Measurements from ENCODE around the gene PCIF1.
"Not testable (repeated sequence)": the region's sequence is repeated elsewhere in the genome, so short reads cannot be mapped to it uniquely, and the experiment has no call there.

The PCIF1 gene

GRCh38 chr20:45924391-45925261 is 9.9 kb upstream of the PCIF1 start:
- peak; percentile 61 for DNase-seq

GRCh38 chr20:45925821-45926506 is 8.5 kb upstream of the PCIF1 start:
- no peak for DNase-seq

GRCh38 chr20:45926731-45927070 is 7.8 kb upstream of the PCIF1 start:
- DNase-seq, result no peak

GRCh38 chr20:45927071-45927878 is 7.2 kb upstream of the PCIF1 start:
- DNase-seq, result no peak

GRCh38 chr20:45931680-45932079 is 2.8 kb upstream of the PCIF1 start:
- not testable (repeated sequence) for DNase-seq

GRCh38 chr20:45933266-45934045 is 1.0 kb upstream of the PCIF1 start:
- peak; percentile 81 for DNase-seq

- DNase-seq, result peak; percentile 88
Observed at GRCh38 chr20:45934046-45934585, 367 bp upstream of the PCIF1 start.

- DNase-seq, result no peak
Observed at GRCh38 chr20:45935416-45936046, 1.0 kb downstream of the PCIF1 start.

GRCh38 chr20:45937765-45938164 is 3.3 kb downstream of the PCIF1 start:
- DNase-seq, result no peak

- no peak for DNase-seq
Observed at GRCh38 chr20:45938727-45939438, 4.4 kb downstream of the PCIF1 start.

- DNase-seq, result no peak
Observed at GRCh38 chr20:45940053-45940452, 5.6 kb downstream of the PCIF1 start.

- no peak for DNase-seq
Observed at GRCh38 chr20:45940469-45940868, 6.0 kb downstream of the PCIF1 start.

- DNase-seq, result no peak
Observed at GRCh38 chr20:45943613-45944012, 9.1 kb downstream of the PCIF1 start.

- no peak for DNase-seq
Observed at GRCh38 chr20:45944151-45944964, 9.9 kb downstream of the PCIF1 start.

GRCh38 chr20:45944965-45945677 is 10.6 kb downstream of the PCIF1 start:
- DNase-seq, result no peak

GRCh38 chr20:45945678-45946148 is 11.2 kb downstream of the PCIF1 start:
- DNase-seq, result no peak

GRCh38 chr20:45946149-45946970 is 11.9 kb downstream of the PCIF1 start:
- no peak for DNase-seq

GRCh38 chr20:45947110-45947866 is 12.8 kb downstream of the PCIF1 start:
- no peak for DNase-seq
